SIG-M5 (cell line): ENCODE results near the gene FAM83F.

ENCODE experiments used
- DNase-seq: peaks from one replicate; lab custom pipeline; 2025; lab: John Stamatoyannopoulos, UW

Gene FAM83F

DNA sequence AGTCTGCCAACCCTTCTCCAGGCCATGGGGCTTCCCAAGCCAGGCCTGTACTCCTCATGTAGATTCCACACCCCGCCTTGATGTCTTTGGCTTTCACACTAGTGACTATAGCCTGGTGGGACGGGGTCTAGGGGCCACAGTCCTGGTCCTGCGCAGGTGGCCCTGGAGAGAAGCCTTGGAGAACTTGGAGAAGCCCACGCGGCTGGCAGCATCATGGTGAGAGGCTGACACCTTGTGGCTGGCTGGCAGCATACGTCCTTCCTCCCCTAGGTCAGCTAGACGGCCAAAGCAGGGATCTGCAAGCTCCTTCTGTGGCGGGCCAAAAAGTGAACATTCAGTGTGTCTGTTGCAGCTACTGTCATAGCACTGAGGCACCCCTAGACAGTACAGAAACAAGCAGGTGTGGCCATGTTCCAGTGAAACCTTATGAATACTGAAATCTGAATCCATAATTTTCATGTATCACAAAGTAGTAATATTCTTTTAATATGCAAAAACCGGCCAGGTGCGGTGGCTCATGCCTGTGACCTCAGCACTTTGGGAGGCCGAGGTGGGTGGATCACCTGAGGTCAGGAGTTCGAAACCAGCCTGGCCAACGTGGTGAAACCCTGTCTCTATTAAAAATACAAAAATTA, 42.0 kb downstream of the FAM83F start:
- no peak for DNase-seq

- DNase-seq = no peak
Observed at GRCh38 chr22:40037320-40037719, 42.6 kb downstream of the FAM83F start.

DNA sequence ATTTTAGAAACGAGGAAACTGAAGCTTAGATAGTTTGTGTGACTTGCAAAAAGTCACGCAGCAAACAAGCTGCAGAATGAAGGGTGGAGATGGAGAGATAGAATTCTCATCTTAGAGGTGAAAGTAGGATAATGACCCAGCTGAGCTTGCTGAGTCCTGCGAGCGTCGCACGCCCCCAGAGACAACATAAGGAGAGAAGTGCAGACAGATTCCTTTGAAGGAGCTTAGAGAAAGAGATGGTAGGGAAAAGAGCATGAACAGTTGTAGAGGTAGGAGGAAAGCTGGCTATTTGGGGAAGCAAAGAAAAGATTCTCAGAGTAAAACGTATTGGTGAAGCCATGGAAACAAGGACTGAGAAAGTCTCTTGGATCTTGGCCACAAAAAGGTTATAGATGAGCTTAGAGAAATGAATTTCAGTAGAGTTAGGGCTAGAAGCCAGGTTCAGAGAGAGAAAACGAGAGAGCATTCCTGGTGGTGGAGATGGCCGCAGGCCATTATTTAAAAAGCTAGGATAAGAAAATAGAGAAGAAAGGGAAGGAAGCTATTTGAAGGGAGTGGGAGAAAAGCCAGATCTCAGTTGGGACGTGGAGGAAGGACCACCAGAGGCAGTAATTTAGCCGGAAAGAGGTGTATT, 44.8 kb downstream of the FAM83F start:
- DNase-seq = no peak

GRCh38 chr22:40040927-40041326, 46.2 kb downstream of the FAM83F start:
- no peak for DNase-seq

DNA sequence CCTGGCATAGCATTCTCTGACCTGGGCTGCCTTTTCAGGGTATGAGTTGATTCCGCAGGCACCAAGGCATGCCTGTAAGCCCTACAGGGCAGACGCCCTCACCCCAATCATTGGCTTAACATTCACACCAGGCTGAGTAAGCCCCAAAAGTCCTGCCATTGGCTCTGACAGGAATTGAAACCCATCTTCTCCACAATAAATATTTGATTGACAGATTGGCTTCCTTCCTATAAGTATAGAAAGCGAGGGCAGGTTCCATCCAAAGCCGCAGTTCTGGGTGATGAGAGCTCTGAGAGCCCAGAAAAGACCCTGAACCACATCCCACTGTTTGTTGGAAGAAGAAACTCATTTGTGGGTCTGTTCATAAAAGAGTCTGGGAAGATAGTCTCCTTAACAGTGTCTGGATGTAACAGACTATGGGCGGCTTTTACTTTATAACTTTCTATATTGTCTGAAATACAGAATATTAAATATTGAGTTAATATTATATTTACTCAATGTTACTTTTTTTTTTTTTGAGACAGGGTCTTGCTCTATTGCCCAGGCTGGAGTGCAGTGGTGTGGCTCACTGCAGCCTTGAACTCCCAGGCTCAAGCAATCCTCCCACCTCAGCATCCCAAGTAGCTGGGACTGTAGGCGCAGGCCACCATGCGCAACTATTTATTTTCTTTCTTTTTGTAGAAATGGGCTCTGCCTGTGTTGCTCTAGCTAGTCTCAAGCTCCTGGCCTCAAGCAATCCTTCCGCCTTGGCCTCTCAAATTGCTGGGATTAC, 46.8 kb downstream of the FAM83F start:
- DNase-seq = no peak

DNA sequence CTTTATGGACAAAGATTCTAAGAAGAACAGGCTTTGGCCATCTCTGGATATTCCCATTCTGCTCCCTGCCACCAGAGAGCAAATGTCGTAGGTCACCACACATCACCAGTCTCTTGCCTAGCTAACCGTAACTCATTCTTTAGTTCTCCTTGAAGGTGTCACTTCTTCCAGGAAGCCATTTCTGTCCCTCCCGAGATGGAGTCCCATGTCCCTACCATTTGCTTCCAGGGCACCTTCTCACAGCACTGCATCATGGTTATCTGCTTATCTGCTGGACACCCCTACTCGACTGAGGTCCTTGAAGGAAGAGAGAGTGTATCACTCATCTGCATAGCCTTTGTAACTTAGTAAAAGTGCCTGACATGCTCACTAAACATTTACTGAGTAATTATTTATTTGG, 47.6 kb downstream of the FAM83F start:
- no peak for DNase-seq

DNA sequence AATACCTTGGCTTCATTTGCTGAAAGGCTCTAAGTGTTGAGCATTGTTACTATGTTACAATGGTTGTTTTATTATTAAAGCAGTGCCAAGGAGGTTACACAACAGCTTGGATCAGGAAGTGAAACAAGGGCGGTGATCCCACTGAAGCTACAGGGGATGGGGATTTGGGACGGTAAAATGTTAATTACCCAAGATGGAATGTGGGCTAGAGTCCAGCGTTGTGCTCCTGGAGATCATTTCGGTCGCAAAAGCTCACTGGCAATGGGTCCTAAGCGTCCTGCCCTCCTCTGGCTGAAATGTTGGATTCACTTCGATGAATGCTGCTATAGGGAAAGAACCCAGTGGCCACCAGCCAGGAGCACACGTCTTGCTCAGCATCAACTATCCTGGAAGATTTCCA, 48.3 kb downstream of the FAM83F start:
- DNase-seq = no peak

GRCh38 chr22:40043793-40044101, 49.0 kb downstream of the FAM83F start:
- no peak for DNase-seq

- peak; percentile 93 for DNase-seq
Observed at GRCh38 chr22:40044102-40044869, 49.5 kb downstream of the FAM83F start.

DNA sequence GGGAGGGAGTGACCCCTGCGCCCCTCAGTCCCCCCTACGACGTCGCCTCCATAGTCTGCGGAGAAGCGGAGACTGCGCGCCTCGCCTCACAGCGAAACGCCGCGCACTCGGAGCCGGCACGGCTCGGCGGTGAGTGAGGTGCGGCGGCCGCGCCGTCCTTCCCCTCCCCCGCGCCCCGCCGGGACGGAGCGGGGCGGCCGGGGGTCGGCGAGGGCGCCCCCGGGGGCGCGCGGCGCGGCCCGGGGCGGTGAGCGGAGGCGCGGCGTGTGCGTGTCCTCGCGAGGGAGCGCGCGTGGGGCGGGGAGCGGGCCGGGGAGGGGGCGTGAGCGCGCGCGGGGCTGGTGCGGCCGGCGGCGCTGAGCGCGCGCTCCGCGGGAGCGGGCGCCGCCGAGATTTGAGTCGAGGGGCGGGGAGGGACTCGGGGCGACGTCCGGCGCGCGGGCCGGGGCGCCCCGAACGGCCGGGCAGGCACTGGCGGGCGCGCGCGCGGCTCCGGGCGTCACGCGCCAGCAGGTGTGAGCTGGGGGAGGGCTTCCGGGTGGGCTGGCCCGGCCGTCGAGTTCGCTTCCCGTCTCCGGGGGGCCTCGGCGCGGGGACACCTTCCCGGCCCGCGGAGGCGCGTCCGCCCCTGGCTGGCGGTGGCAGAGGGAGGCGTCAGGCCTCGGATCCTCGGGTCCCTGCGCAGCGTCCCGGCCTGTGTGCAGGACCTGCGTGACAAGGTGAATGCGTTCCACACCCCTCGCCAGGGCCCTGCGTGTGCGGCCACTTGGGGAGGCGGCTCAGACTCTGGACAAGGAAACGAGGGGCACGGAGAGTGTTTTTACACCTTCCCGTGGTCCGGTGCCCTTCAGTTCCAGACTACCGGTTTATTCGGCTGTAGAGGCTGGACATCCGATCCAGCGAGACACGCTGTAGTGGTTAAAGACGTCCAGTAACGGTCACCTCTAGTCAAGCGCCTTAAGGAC, 50.4 kb downstream of the FAM83F start:
- DNase-seq = no peak

GRCh38 chr22:40046126-40046525, 51.4 kb downstream of the FAM83F start:
- no peak for DNase-seq

DNA sequence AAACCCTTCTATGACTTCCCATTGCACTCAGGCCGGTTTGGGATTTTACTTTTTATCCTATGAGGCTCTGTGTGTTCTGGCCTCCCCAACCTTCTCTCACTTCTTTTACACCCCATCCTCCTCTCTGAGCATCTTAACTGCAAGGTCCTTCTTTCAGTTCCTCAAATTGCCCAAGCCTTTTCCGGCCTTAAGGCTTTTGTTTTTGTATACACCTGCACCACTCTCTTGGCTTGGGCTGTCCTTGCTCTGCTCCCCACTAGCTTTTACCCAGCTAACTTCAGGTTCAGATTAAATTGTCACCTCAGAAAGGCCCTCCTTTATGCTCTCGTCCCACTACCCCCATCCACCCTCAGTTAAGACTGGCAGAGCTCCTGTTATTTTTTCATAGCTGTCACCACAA, 55.5 kb downstream of the FAM83F start:
- DNase-seq = no peak

DNA sequence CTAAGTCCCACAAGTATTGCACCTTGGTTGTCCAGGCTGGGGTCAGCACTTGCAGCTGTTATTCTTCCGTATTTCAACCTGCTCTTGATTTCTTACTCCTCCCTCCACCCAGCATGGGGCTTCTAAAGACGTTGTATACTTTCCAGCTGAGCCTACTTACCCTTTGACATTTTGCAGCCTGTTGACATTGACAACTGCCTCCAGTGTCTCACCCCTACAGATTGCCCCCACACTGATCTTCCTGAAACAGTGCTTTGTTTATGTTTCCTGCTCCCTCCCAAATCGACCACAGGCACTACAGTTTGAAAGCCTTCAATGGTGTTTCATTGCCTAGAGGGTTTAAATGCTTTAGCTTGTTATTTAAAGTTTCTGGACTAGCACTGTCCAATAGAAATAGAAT, 56.6 kb downstream of the FAM83F start:
- no peak for DNase-seq

GRCh38 chr22:40053460-40053859, 58.7 kb downstream of the FAM83F start:
- DNase-seq = no peak

DNA sequence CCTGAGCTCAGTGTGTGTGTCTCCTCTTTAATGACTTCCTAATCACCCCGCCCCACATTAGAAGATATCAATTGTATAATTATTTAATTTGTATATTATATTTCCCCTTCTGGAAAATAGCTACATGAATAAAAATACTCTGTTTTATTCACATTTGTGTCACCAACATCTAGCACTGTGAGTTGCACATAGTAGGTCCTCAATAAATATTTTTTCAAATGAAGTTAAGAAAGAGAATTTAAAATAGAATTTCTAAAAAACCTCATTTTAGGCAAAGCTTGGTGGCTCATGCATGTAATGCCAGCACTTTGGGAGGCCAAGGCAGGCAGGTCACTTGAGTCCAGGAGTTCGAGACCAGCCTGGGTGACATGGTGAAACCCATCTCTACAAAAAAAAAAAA, 59.7 kb downstream of the FAM83F start:
- no peak for DNase-seq

- no peak for DNase-seq
Observed at GRCh38 chr22:40055143-40055883, 60.6 kb downstream of the FAM83F start.

DNA sequence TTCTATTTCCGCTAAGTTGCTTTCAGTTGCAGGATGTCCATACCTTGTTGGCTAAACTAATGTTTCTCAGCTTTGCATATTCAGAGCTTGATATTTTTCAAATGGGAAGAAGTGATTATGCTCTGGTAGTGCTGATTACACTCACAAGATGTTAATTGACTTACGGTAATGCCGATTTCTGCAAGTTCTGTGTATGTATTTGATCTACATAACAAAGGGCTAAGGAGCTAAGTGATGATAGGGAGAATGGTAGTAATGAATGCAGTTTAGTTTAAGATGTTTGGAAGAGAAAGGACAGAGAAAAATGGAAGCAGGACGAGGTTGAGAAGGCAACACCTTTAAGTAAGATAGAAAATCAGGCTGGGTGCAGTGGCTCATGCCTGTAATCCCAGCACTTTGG, 61.4 kb downstream of the FAM83F start:
- no peak for DNase-seq

- peak; percentile 26 for DNase-seq
Observed at GRCh38 chr22:40056559-40056958, 61.8 kb downstream of the FAM83F start.

GRCh38 chr22:40057652-40058051, 62.9 kb downstream of the FAM83F start:
- no peak for DNase-seq

GRCh38 chr22:40058265-40058664, 63.5 kb downstream of the FAM83F start:
- no peak for DNase-seq

DNA sequence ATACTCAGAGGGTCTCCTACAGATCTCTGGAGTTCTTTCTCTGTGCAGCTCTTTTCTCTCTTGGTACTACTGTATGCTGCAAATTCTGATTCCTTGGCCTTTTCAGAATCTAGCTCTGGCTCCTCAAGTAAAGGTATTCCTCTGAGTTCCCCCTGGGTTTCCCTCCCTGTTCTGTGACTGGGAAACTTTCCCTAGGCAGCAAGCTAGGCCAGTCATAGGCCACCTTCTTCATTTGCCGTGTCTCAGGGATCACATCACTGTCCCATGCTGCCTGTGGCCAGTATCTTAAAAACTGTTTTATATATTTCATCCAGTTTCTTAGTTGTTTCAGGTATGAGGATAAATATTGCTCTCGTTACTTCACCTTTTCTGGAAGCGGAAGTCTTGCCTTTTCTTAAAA, 71.2 kb downstream of the FAM83F start:
- DNase-seq = no peak
